Activated CD4-positive, alpha-beta T cell treated with anti-CD3 and anti-CD28 coated beads for 4 hours (primary cell): Measurements from ENCODE around the gene DNMT3B.
"Not testable (repeated sequence)": the region's sequence is repeated elsewhere in the genome, so short reads cannot be mapped to it uniquely, and the experiment has no call there.

Experiments used
- DNase-seq, 2 donors: peaks; one replicate each; pipeline ENCODE4 v3.0.0-alpha.2; 2020

Gene DNMT3B

DNA sequence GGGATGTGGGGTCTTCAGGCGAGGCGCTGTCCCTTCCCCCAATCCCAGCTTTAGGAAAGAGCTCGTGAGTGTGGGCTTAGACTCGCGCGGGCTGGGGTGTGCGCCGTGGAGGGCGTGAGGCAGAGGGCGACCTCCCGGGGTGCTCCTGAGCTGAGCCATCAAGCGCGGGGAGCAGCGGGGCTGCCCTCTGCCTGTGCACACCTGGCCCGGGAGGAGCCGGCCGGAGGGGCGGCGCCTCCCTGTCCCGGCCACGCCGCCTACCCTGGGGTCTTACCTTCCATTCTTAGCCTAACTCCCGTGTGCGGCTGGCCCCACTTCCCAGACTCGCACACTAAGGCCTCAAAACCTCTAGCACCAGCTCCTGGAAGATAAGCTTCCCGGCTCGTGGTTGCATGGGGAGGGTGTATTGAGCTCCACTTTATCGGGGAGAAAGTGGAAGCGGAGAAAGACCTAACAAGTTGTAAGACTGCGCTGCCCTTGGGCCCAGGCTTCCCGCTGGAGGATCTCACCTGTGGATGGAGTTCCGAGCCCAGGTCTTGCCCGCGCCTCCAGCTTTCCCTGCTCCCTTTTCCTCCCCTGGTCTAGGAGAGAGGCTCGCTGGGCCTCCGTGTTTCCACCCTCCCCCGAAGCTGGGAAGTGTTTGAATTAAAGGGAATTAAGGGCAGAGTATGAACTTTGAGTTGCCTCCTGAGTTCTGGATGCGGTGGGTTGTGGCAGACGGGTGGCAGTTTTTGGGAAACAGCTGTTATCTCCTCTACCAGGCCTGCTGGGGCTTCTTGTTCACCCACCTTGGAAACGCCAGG, 1.2 kb downstream of the DNMT3B start:
- DNase-seq, result no peak

DNA sequence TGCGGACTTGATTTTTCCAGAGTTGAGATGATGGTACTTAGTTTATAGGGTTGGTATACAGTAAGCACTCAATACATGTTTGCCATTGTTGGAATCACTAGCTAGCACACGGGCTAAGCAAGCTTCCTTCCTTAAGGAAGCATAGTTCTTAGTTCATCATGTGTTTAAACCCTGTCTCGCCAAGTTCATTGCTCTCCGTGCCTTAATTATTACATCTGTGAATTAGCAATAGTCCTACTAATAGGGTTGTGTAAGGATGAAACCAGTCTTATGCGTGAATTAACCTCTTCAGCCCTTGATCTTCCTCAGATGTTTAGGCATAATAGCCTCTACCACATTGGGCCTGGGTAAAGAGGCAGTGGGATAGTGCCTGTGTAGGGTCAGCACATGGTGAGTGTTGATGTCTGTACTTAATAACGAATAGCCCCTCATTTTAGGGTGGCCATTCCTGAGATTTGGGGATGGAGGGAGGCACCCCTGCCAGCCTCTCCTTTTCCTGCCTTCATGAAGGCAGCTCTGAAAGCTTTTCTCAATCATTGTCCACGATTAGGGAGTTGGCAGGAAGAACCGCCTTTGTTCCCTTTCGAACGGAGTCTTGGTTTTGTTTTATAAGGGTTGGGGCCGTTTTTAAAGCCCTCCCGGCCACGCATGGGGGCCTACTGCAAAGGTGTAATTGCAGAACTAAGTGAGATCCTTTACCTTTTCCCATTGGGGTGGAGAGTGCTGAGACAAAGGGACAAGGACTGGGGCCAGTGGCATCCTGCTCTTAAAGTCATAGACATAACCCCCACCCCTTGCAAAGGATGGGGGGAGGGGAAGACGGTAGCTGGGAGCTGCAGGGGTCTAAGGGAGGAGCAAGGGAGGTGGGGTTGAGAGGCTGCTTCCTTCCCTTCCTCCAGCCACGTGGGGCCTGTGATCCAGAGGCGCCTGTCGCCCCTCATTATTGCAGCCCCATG, 2.1 kb downstream of the DNMT3B start:
- no peak for DNase-seq

DNA sequence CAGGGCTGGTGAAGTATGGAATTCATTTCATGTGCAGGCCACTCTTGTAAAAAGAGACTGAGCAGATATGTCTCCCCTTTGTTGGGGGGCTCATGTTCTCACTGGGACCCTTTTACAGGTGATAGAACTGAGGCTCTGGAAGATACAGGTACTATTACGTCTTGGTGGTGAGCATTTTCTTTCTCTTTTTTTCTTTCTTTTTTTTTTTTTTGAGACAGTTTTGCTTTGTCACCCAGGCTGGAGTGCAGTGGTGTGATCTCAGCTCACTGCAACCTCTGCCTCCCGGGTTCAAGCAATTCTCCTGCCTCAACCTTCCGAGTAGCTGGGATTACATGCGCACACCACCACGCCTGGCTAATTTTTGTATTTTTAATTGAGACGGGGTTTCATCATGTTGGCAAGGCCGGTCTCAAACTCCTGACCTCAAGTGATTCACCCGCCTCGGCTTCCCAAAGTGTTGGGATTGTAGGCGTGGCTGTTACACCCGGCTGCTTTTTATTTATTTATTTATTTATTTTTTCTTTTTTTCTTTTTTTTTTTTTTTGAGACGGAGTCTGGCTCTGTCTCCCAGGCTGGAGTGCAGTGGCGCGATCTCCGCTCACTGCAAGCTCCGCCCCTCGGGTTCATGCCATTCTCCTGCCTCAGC, 3.2 kb downstream of the DNMT3B start:
- DNase-seq, result not testable (repeated sequence)

DNA sequence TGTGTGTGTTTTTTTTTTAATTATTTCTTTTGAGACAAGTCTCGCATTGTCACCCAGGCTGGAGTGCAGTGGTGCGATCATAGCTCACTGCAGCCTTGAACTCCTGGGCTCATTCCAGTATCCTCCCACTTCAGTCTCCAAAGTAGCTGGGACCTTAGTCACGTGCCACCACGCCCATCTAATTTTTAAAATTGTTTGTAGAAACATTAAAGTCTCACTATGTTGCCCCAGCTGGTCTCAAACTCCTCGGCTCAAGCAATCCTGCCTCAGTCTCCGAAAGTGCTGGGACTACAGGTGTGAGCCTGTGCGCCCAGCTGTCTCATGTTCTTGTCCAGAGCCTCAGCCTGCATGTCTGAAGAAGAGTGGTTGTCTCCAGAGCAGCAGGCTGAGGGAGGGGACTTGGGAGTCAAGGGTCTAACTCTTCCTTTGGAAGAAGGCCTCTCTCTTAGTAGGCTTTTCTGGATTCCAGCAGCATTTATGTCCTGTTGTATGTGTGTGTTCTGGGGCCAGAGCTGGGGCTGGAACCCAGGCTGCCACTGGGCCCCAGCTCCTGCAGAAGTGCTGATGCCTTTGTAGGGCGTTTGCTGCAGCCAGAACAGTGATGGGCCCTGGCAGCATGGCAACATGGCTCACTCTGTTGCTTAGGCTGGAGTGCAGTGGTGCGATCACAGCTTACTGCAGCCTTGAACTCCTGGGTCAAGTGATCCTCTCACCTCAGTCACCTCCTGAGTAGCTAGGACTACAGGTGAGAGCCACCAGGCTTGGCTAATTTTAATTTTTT, 5.4 kb downstream of the DNMT3B start:
- DNase-seq, result no peak

DNA sequence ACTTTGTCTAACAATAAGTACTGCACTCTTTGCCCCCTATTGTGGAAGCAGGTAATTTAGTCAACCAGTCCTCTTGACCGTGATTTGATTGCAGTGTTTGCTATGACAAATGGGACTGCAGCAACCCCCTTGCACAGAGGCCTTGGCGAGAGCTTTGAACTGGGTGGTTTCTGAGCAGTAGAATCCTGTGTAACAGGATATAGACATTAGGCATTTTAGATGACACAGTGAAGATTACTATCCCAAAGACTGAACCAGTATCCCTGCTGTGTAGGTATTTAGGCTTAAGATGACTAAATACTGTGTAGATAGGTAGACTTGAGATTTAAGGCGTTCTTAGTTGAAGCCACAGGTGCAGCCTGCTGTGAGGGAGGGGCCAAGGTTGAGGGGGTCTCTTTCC, 9.9 kb downstream of the DNMT3B start:
- DNase-seq, result no peak

DNA sequence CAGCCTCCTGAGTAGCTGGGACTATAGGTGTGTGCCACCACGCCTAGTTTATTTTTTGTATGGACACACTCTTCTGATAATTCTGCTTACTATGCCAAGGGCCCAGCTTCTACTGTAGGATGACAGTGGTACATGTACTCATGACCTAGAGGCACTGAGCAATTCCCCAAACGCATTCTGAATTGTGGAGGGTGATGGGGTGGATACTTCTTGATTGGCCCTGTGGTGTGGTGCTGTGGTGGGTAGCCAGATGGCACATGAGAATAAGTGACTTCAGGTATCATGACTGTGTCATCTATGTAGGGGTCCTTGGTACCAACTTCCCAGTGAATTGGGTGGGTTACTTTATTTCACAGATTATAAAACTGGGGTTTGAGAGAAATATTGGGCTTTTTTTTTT, 11.0 kb downstream of the DNMT3B start:
- DNase-seq, result no peak

DNA sequence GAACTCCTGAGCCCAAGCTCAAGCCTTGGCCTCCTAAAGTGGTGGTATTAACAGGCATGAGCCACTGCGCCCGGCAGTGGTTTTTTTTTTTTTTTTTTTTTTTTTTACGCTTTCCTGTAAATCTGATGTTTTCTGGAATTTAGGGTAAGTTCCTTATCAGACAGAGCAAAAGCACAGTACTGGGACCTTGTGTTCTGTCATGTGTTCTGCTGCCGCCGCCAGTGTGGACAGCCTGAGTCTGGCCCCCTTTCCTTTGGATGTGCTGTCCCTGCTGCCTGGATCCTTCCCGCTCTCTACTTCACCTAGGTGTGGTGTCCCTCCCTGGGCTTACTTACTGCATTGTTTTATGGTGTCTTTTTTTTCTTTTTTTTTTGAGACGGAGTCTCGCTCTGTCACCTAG, 11.7 kb downstream of the DNMT3B start:
- DNase-seq, result no peak

DNA sequence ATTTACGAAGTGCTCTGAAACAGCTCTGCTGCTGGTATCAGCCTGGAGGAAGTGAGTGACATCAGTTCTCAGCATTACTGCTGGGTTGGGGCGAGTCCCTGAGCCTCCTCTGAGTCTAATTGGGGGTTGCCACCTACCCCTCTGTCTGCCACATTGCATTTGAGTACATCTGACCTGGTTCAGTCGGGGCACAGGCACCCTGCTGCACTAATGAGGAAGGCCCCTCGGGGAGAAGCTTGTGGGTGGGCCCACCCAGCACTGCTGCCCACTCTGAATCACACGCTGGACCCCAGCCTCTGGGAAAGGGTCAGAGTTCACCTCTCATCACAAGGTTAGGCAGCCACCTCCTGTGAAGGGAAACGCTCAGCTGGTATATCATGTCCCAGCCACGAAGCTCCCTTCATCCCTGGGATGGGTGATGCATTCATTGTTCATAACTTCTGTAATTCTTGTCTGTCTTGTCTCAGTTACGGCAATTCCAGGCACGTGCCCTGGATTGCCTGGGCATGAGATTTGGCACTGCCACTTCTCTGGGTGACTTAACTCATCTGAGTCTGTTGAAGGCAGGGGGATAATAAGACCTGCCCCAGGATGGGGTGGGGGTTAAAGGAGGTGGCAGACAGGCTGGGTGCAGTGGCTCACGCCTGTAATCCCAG, 13.3 kb downstream of the DNMT3B start:
- DNase-seq, result no peak

DNA sequence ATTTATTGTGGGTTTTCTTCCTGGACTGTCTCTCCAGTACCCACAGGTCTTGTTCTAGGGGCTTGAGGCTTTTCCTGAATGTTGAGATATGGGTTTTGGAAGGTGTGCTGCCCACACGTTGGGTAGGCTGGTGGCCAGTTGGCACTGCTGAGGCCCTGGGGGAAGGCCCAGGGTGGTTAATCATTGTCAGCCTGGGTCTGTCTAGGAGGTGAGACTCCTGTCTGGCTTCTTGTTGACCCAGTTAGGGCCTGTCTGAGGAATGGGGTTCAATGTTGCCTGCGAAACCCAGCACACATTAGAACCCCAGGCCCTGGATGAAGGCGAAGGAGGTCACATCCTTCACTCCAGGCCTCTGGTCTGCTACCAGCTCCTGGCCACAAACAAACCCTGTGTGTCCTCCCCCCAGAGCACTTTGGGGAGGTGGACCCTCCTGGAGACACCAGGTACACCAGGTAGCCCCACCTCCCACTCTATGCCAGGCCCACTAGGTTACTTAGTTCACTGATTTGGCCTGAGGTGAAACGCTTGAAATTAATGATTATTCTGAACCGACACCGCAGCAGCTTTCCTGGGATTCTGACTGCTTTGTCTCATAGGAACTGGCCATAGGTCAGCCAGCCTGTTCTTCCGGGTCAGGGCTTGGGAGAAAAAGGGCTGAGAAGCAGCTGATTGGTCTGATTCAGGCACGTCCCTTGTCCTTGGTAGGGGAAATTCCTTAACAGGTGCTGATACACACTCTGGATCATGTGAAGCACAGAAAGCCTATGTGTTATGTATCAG, 15.2 kb downstream of the DNMT3B start:
- no peak for DNase-seq

DNA sequence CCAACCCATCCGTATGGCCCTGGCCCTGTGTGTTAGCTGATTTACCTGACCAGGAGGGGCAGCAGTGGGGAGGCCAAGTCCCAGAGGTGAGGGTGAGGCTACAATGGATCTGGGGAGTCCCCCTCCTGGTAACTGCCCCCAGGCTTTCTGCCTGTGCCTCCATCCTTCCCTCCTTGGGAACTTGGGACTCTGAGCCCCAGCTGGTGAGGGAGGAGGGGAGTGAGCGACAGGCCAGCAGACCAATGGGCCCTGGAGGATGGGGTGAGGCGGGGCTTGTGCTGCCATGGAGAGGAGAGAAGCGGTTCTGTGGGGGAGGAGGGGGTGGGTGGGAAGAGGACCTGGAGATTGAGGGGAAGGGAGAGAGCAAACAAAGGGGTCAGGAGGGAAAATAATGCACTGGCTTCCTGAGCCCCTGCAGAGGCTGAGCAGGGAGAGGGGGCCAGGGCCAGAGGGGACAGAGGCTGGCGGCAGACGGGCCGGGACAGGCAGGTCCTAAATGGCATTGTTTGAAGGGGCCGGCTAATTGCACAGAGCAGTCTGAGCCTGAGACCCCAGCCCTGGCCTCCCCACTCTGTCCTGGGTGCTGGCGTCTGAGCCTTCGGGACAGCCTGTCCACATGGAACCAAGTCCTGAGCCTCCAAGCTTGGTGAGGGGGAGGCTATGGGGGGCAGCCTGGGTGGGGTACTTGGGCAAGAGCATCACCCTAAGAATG, 17.5 kb downstream of the DNMT3B start:
- no peak for DNase-seq

DNA sequence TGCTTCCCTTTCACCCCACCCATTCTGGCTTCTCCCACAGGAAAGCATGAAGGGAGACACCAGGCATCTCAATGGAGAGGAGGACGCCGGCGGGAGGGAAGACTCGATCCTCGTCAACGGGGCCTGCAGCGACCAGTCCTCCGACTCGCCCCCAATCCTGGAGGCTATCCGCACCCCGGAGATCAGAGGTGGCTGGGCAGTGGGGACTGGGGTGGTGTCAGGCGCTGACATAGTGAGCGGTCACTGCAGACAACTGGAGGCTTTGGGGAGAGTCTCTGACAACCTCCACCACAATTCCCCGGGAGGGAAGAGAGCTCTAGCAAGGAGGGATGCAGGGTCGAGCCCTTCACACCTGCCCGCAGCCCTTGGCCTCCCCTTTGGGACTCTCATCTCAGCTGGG, 18.1 kb downstream of the DNMT3B start:
- no peak for DNase-seq

DNA sequence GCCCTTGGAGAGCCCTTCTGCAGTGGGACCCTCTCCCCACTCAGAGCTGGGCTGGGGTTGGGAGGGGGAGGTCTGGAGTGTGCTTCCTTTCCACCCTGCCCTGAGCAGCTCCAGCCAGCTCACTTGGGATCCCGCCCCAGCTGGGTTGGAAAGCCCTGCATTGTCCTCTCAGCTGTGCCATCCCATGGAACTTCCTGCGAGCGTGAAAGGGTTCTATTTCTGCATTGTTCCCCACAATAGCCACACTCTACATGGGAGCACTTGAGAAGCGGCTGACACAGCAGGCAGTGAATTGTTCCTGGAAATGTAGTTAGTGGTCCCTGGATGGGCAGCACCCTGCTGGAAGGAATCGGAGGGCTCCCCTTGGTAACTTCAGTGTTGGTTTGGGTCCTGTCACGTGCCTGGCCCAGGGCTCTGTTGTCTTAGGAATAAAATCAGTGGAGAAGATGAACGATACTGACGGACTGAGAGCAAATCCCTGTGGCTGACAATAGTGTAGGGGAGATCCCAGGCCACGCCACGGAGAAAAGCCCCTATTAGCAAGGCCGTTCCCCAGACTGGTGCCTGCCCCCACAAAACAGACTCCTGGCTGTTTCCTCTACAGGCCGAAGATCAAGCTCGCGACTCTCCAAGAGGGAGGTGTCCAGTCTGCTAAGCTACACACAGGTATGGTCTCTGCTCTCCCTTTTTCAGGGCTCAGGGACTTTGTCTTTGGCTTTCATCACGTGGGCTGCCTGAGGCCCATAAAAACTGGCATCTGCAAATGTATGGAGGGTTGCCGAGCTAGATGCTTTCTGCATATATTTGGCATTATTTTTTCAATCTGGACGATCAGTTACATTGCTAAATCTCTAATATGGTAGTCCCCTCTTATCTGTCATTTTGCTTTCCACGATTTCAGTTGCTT, 18.8 kb downstream of the DNMT3B start:
- DNase-seq, result no peak

DNA sequence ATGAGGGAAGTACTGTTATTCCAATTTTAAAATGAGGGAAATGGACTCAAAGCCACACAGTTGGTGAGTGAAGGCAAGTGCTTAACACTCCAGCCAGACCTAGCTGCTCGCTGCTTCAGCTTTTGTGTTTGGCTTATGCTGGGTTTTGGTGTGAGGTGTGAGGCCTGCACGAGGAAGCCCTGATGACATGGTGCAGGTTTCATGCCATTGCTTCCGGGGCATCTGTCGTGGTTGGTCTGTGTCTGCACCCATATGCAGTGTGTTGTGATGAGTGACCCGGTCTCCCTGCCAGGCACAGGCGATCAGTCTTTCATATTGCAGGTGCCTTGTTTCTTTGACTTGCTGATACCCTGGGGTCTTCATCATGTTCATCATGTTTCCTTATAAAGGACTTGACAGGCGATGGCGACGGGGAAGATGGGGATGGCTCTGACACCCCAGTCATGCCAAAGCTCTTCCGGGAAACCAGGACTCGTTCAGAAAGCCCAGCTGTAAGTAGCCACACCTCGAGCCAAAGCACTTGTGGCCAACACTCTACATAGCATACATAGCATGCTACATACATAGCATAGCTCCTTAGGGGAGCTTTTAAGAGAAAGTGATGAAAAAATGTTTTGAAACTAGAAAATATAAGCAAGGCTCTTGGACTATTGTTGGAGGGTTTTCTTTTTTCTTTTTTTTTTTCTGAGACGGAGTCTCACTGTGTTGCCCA, 22.3 kb downstream of the DNMT3B start:
- no peak for DNase-seq

DNA sequence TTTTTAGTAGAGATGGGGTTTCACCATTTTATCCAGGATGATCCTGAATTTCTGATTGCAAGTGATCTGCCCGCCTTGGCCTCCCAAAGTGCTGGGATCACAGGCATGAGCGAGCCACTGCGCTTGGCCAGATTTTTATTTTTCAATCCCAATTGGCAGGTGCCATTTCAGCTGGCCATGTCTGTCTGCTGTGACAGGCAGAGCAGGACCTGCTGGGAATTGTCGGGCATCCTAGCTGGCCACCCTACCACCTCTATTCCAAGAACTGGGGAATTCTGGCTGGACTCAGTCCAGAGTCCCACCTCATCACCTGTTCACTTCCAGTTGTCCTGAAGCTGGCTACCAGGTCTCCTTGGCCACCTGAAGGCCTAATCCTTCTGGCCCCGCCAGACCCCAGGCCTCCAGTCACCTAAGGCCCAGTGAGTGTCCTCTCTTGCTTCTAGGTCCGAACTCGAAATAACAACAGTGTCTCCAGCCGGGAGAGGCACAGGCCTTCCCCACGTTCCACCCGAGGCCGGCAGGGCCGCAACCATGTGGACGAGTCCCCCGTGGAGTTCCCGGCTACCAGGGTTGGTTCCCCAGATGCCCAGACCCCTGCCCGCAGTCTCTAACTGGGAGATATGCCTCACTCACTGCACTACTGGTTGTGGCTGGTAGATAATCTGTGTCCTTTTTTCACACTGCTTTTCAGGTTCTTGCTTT, 24.0 kb downstream of the DNMT3B start:
- no peak for DNase-seq

DNA sequence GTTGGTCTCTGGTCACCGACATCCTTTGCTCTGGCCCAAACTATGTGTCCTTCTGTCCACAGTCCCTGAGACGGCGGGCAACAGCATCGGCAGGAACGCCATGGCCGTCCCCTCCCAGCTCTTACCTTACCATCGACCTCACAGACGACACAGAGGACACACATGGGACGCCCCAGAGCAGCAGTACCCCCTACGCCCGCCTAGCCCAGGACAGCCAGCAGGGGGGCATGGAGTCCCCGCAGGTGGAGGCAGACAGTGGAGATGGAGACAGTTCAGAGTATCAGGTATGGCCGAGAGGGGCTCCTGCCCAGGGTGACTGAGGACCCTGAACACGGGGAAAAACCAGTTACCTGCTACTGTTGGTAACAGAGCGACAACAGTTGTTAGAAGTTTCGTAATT, 25.0 kb downstream of the DNMT3B start:
- no peak for DNase-seq

DNA sequence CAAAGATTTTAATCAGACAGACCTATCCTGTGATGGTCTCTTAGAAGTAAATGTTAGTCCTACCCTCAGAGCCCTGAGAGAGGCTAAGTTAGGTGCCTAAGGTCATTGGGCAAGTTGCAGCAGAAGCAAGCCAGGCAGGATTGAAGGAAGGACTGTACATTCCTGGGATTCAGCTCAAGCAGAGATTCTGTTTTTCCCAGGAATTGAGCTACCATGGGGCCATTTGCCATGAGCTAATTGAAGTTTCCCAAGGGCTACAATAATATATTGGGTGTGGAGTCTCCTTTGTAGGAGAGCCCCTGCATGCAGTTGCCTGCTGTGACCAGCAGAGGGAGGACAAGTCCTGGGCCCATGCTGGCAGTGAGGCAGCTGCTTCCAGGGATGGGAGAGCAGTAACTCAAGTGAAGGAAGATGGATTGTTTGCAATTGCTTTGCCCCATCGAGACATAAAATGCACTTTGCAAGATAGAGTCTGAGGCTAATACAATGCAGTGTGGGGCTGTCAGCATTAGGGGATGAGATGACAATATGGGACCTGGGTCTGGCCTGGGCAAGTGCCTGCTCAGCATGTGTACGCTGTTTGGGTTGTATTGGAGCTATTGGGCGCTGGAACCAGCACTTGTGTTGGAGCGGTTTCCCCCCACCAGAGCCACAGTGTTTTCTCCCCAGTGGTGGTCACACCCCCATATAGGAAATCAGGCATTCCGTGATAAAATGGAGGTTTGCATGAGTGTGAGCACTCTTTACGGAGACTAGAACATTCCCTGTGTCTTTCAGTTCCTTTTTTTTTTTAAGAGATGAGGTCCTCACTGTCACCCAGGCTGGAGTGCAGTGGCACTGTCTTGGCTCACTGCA, 27.9 kb downstream of the DNMT3B start:
- peak; percentile 70 to 73 for DNase-seq

DNA sequence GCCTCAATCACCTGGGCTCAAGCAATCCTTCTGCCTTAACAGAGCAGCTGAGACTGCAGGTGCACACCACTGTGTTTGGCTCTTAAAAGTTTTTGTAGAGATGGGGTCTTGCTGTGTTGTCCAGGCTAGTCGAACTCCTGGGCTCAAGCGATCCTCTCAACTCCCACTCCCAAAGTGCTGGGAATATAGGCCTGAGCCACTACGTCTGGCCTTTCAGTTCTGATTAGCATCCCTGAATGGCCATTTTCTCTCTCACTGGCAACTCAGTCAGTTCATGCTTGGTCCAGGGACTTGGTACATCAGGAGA, 28.5 kb downstream of the DNMT3B start:
- no peak for DNase-seq
